HS-5 (cell line): ENCODE results near the gene FBLN1.
A peak's percentile ranks its signal among the peaks of the same experiment; 100 is the strongest.

Experiments
- DNase-seq: peaks from one replicate; pipeline ENCODE4 v3.0.0-alpha.2; 2012; ENCODE audit warnings: low read depth

The FBLN1 gene

GRCh38 chr22:45571089-45571488 is 68.4 kb downstream of the FBLN1 start:
- no peak for DNase-seq

GRCh38 chr22:45572444-45572843 is 69.8 kb downstream of the FBLN1 start:
- DNase-seq = no peak

GRCh38 chr22:45574069-45574703 is 71.5 kb downstream of the FBLN1 start:
- DNase-seq = no peak

GRCh38 chr22:45575173-45575572 is 72.5 kb downstream of the FBLN1 start:
- DNase-seq = no peak

GRCh38 chr22:45575607-45576272 is 73.1 kb downstream of the FBLN1 start:
- DNase-seq = no peak

GRCh38 chr22:45576273-45576625 is 73.6 kb downstream of the FBLN1 start:
- DNase-seq = no peak

- no peak for DNase-seq
These were observed 74.2 kb downstream of the FBLN1 start for GRCh38 chr22:45576730-45577464.

GRCh38 chr22:45577746-45578523 is 75.3 kb downstream of the FBLN1 start:
- DNase-seq = peak; percentile 36

GRCh38 chr22:45578524-45579147 is 76.0 kb downstream of the FBLN1 start:
- DNase-seq = no peak

- no peak for DNase-seq
These were observed 76.6 kb downstream of the FBLN1 start for GRCh38 chr22:45579306-45579705.

GRCh38 chr22:45579806-45580725 is 77.4 kb downstream of the FBLN1 start:
- DNase-seq = no peak

- no peak for DNase-seq
These were observed 78.2 kb downstream of the FBLN1 start for GRCh38 chr22:45580726-45581381.

- no peak for DNase-seq
These were observed 78.9 kb downstream of the FBLN1 start for GRCh38 chr22:45581549-45582080.

GRCh38 chr22:45582236-45582954 is 79.7 kb downstream of the FBLN1 start:
- DNase-seq = no peak

GRCh38 chr22:45582955-45583320 is 80.3 kb downstream of the FBLN1 start:
- DNase-seq = no peak

GRCh38 chr22:45583504-45583903 is 80.8 kb downstream of the FBLN1 start:
- DNase-seq = no peak

- no peak for DNase-seq
These were observed 81.5 kb downstream of the FBLN1 start for GRCh38 chr22:45584121-45584570.

- no peak for DNase-seq
These were observed 82.1 kb downstream of the FBLN1 start for GRCh38 chr22:45584621-45585436.

GRCh38 chr22:45585437-45585755 is 82.7 kb downstream of the FBLN1 start:
- no peak for DNase-seq
